GM12878 (cell line): ENCODE data around the gene TMCC3. TPM values are rescaled to one million over a fixed set of nuclear protein-coding genes. Genes with fewer than 3 reads are reported as not detected.

Experiments used
- ATAC-seq: fragments of 200-7000 bp; cut with Tn5 transposase; 3 replicates; pipeline ENCODE4 v1.9.1; 2020; ENCODE audit warnings: mild to moderate bottlenecking, moderate library complexity
- BruUV-seq: library from RNA; stranded (reverse); fragments of 400-500 nt; replicated peaks from 2 replicates; lab custom pipeline; 2021; lab: Mats Ljungman, UMichigan
- CTCF ChIA-PET: fragments of 300-600 bp; sonication (Branson Sonifier 250); formaldehyde crosslinking; extraction: SDS; loops from one replicate; lab custom pipeline; 2021; ENCODE audit warnings: inconsistent platforms; lab: Yijun Ruan, JAX
- POLR2A ChIA-PET: fragments of 350-600 bp; formaldehyde crosslinking; extraction: SDS; loops from one replicate; lab custom pipeline; 2021; ENCODE audit warnings: inconsistent platforms; lab: Charles Lee
- RAD21 ChIA-PET: fragments of 300-600 bp; sonication (Branson Sonifier 250); formaldehyde crosslinking; loops from one replicate; lab custom pipeline; 2023; ENCODE audit warnings: antibody characterized with exemption; ENCODE audit not compliant: unreplicated experiment; lab: Charles Lee
- SMC1A ChIA-PET: fragments of 300-600 bp; sonication (Branson Sonifier 250); formaldehyde crosslinking; loops from one replicate; lab custom pipeline; 2023; ENCODE audit not compliant: unreplicated experiment, uncharacterized antibody; lab: Charles Lee
- DNase-seq: peaks from one replicate; pipeline ENCODE4 v3.0.0-alpha.2; 2011; ENCODE audit warnings: low read depth, low spot score
- FAIRE-seq: peaks from 3 replicates; lab custom pipeline; 2011; peaks lifted over from hg19 to GRCh38; lab: Jason Lieb, UNC
- H2AFZ ChIP-seq: 2 replicates; pipeline ENCODE4 v1.6.0; 2011; ENCODE audit warnings: low read depth, low read length, control low read depth; ENCODE audit not compliant: control insufficient read depth
- H3K27ac ChIP-seq: 2 replicates; pipeline ENCODE4 v1.5.1; 2011; ENCODE audit warnings: control low read depth; ENCODE audit not compliant: control insufficient read depth, insufficient read depth
- H3K27me3 ChIP-seq, 2 experiments: replicated peaks in 1 of 2; 2 replicates each; pipeline versions ENCODE4 v1.6.0 to v1.6.1; 2011; ENCODE audit warnings: low read length in 1 of 2; ENCODE audit not compliant: control insufficient read depth in 2 of 2, insufficient read depth in 2 of 2
- H3K36me3 ChIP-seq, 2 experiments: 2 replicates each; pipeline ENCODE4 v1.5.1; 2011; ENCODE audit warnings: low read length in 1 of 2; ENCODE audit not compliant: control insufficient read depth in 2 of 2, insufficient read depth in 2 of 2
- H3K4me1 ChIP-seq: 2 replicates; pipeline ENCODE4 v1.6.1; 2011; ENCODE audit warnings: mild to moderate bottlenecking, low read length, moderate library complexity, mixed read lengths; ENCODE audit not compliant: control insufficient read depth, insufficient read depth
- H3K4me2 ChIP-seq: 2 replicates; pipeline ENCODE4 v1.6.0; 2011; ENCODE audit warnings: control low read depth; ENCODE audit not compliant: control insufficient read depth, insufficient read depth
- H3K4me3 ChIP-seq: fragments of 200-600 bp; sonication (generic); 2 replicates; pipeline ENCODE4 v1.5.1; 2016
- H3K79me2 ChIP-seq: 2 replicates; pipeline ENCODE4 v1.6.0; 2011; ENCODE audit warnings: low read length; ENCODE audit not compliant: control insufficient read depth, insufficient read depth
- H3K9ac ChIP-seq: 2 replicates; pipeline ENCODE4 v1.8.0; 2011; ENCODE audit warnings: low read length, control low read depth, mixed read lengths; ENCODE audit not compliant: control insufficient read depth, insufficient read depth
- H3K9me3 ChIP-seq: replicated peaks from 3 replicates; pipeline ENCODE4 v1.5.1; 2011; ENCODE audit warnings: mild to moderate bottlenecking, low read length; ENCODE audit not compliant: control insufficient read depth, insufficient read depth
- H4K20me1 ChIP-seq: 2 replicates; pipeline ENCODE4 v1.6.0; 2011; ENCODE audit not compliant: control insufficient read depth, insufficient read depth
- ASH2L ChIP-seq: fragments of 300-600, 200-600 bp; sonication (generic); IDR thresholded peaks from 2 replicates; pipeline ENCODE4 v1.6.1; 2017; ENCODE audit warnings: low read depth, mild to moderate bottlenecking, borderline replicate concordance
- ATF3 ChIP-seq: IDR thresholded peaks from 2 replicates; pipeline ENCODE4 v1.6.1; 2011; ENCODE audit warnings: low read depth, mild to moderate bottlenecking, low read length, moderate library complexity, borderline replicate concordance; ENCODE audit errors: extremely low read depth
- EP300 ChIP-seq, 2 experiments: fragments of 150-350 bp in 1 of 2; IDR thresholded peaks; 2 replicates each; pipeline ENCODE4 v1.6.1; 2011 to 2012; ENCODE audit warnings: low read depth in 2 of 2, low read length in 2 of 2, borderline replicate concordance in 1 of 2, improper control_type of control experiment in 1 of 2, inconsistent platforms in 1 of 2; ENCODE audit not compliant: control insufficient read depth in 1 of 2
- MTA3 ChIP-seq: IDR thresholded peaks from 2 replicates; pipeline ENCODE4 v1.6.1; 2012; ENCODE audit warnings: low read length, inconsistent platforms, borderline replicate concordance
- STAT1 ChIP-seq: fragments of 450-650 bp; conservative IDR thresholded peaks from 2 replicates; pipeline ENCODE4 v1.6.1; 2014; ENCODE audit warnings: antibody characterized with exemption, mild to moderate bottlenecking
- ZBTB33 ChIP-seq: fragments of 450-650 bp; IDR thresholded peaks from 2 replicates; pipeline ENCODE4 v1.6.1; 2017; ENCODE audit warnings: mild to moderate bottlenecking
- whole genome bisulfite sequencing: methylation state at CpG from one replicate; pipeline ENCODE4 v1.1.6; 2016; ENCODE audit warnings: low lambda C conversion rate; ENCODE audit not compliant: insufficient replicate concordance, insufficient coverage; ENCODE audit errors: missing lambda C conversion rate; 5-methylcytosine and 5-hydroxymethylcytosine counted together
- in situ Hi-C: fragments of 300-500 bp; cut with MboI; formaldehyde crosslinking; loops from 9 replicates; pipeline ENCODE4 v1.14.3; 2018; ENCODE audit warnings: mixed read lengths
- intact Hi-C: fragments of 100-400 bp; cut with micrococcal nuclease; formaldehyde crosslinking; loops from one replicate; pipeline ENCODE4 v1.14.2; 2022; ENCODE audit not compliant: unreplicated experiment
- polyA plus RNA-seq, 11 experiments: library from polyadenylated mRNA; depleted of rRNA in 4 of 11; unstranded in 6 of 11; stranded (reverse) in 5 of 11; fragments of >200 nt; fragmentation: Nextera tagmentation in 4 of 11; fragmentation: Illumina TruSeq in 1 of 11; extraction: Ambion mirVana in 4 of 11; extraction: Trizol in 1 of 11; gene quantifications; 1 replicate in 1 of 11; 2 replicates in 10 of 11; pipeline versions ENCODE4 v1.2.1 to v1.2.3, GENCODE V29; 2011 to 2016; ENCODE audit warnings: inconsistent platforms in 2 of 11, missing spikeins in 2 of 11, low read depth in 1 of 11
- total RNA-seq, 4 experiments: library from RNA; depleted of rRNA in 3 of 4; stranded (reverse); fragments of >200 nt in 3 of 4; fragmentation: Illumina TruSeq in 1 of 4; extraction: Trizol in 1 of 4; gene quantifications; 2 replicates each; pipeline versions ENCODE4 v1.2.1 to v1.2.3, GENCODE V29; 2013 to 2021

The TMCC3 gene
- total and polyA plus RNA-seq, 10 of the 15 experiments (the other 5 are each of a cell fraction or from before 2014, with no cell fraction given): 5.8 to 29.8 (median 12.6) TPM

DNA sequence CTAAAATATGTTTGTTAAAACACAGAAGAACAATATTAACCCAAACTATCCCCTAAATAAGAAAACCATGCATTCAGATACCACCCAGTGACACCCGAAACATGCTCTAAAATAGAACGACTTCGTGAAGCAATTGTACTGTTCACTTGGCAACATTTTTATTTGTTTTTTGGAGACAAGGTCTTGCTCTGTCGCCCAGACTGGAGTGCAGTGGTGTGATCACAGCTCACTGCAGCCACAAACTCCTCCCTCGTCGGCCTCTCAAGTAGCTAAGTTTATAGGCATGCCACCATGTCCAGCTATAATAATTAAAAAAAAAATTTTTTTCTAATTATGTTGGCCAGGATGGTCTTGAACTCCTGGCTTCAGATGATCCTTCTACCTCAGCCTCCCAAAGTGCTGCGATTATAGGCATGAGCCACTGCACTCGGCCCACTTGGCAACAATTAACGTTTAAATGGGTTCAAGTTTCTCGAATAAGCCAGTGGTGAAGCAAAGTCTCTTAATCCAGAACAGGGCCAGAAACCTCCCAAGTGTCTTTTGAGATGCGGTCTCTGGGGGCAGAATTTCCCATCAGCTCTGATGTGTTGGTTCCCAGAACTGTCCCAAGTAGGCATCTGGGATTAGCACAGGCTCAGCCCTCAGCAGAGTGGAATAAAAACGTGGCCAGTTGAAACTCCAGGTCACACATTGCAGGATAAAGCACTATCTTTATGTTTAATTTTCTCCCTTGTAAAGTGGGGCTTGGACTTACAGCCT lies 74.5 kb downstream of the TMCC3 start:
- no peak overlapping the region for H3K4me3 ChIP-seq
- no peaks in the 10 kb centered on the region for H3K4me1 ChIP-seq
- no peaks in the 10 kb centered on the region for H4K20me1 ChIP-seq
- no peaks in the 10 kb centered on the region for H3K27me3 ChIP-seq
- BruUV-seq: no TSS peak
- ChIA-PET RAD21 (no interaction called here), CTCF (no interaction called here), POLR2A (interaction anchor here (0.6 to 1.0 kb wide), 3 partner anchors 12 to 485 kb away, joined by 3 to 5 read pairs (median 3); no protein-coding TSS in a partner anchor), SMC1A (no interaction called here)
- no peak for ATAC-seq
- in situ Hi-C loops: no loop called here
- TF ChIP-seq ZBTB33 (no peak), MTA3 (no peak), ASH2L (no peak), EP300 (IDR thresholded peaks at IDR 0.05; ENCODE audit: borderline replicate concordance in 1 of 2, control insufficient read depth in 1 of 2, low read depth in 2 of 2, low read length in 2 of 2) (no peak), STAT1 (no peak), ATF3 (no peak)
- no peaks in the 10 kb centered on the region for H3K9me3 ChIP-seq
- 82% methylated on average over 12 of the region's 12 CpGs for WGBS
- no peak overlapping the region for H2AFZ ChIP-seq
- DNase-seq: no peak
- H3K27ac ChIP-seq: no peak overlapping the region
- peaks cover 13 to 32% of the 10 kb centered on the region in 2 experiments; a peak in 3 of 4 replicates for H3K36me3 ChIP-seq
- no peak for FAIRE-seq
- H3K9ac ChIP-seq: no peak overlapping the region
- no peak overlapping the region for H3K4me2 ChIP-seq
- no peaks in the 10 kb centered on the region for H3K79me2 ChIP-seq
- intact Hi-C loops: no loop called here
